Measurements from ENCODE around the gene ZNF407.

DNA sequence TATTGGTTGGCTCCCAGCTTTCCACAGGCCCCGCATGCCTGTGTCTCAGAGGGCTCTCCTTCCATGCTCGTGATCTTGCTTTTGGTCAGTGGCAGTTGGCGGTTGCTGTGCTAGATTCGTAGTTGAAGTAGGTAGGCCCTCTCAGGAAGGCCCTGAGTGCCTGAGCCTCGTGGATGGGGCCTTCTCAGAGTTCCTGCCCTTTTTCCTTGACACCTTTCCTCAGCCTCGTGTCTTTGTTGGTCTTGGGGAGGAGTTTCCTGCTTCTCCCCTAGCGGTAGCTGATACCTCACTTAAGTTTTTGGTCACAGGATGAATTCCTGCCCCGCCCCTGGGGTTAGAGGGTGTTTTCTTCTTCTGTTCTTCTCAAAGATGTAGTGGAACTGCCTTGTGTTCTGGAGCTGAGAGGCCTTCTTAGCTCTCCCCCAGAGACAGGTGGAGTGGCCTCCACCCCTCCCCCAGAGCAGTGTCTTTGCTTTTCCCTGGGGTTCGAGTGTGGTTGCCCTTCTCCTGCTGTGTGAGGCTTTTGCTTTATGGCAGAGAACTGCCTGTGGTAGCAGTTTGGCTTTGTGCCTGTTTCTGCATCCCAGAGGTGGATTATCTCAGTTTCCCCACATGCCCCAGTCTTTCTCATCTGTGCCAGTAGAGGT lies 94.8 kb downstream of the ZNF407 start:
- TF ChIP-seq RXRA (CRISPR knock-in tag; IDR thresholded peaks at IDR 0.05) (no peak), IRF2 (CRISPR knock-in tag; IDR thresholded peaks at IDR 0.05) (no peak), ZNF670 (CRISPR knock-in tag; IDR thresholded peaks at IDR 0.05; ENCODE audit: borderline replicate concordance) (no peak)
